SU-DHL-6 (cell line): ENCODE data around the gene NYAP2.

ENCODE experiments used
- H2AFZ ChIP-seq: fragments of 200-600 bp; sonication (generic); 2 replicates; pipeline ENCODE4 v1.6.1; 2014; ENCODE audit warnings: low read depth, mild to moderate bottlenecking, moderate library complexity, mixed read lengths, antibody characterized with exemption, low read length; ENCODE audit not compliant: severe bottlenecking
- H3F3A ChIP-seq: fragments of 200-600 bp; shearing (Covaris generic); 2 replicates; pipeline ENCODE4 v1.6.0; 2016; ENCODE audit warnings: antibody characterized with exemption, mild to moderate bottlenecking; ENCODE audit not compliant: insufficient read depth
- H3K27ac ChIP-seq: fragments of 200-600 bp; sonication (generic); 2 replicates; pipeline ENCODE4 v1.5.1; 2016; ENCODE audit warnings: low read depth, mild to moderate bottlenecking, low read length, moderate library complexity, mixed read lengths
- H3K27me3 ChIP-seq: fragments of 200-600 bp; sonication (generic), shearing (Covaris generic); 2 replicates; pipeline ENCODE4 v1.6.0; 2014; ENCODE audit warnings: mild to moderate bottlenecking, low read length
- H3K36me3 ChIP-seq: fragments of 200-600 bp; sonication (generic); 2 replicates; pipeline ENCODE4 v1.6.1; 2014; ENCODE audit warnings: mild to moderate bottlenecking, low read length, mixed read lengths
- H3K4me2 ChIP-seq: fragments of 300-600, 200-600 bp; shearing (Covaris generic), sonication (generic); 2 replicates; pipeline ENCODE4 v1.6.0; 2014; ENCODE audit warnings: low read length, low read depth, mild to moderate bottlenecking; ENCODE audit not compliant: poor library complexity, severe bottlenecking
- H3K4me3 ChIP-seq: fragments of 200-600 bp; sonication (generic); 2 replicates; pipeline ENCODE4 v1.5.1; 2014; ENCODE audit warnings: antibody characterized with exemption, low read length, mild to moderate bottlenecking, mixed read lengths; ENCODE audit not compliant: insufficient read depth, poor library complexity, severe bottlenecking
- H3K79me2 ChIP-seq: fragments of 200-600 bp; sonication (generic); 2 replicates; pipeline ENCODE4 v1.6.1; 2014; ENCODE audit warnings: mild to moderate bottlenecking, low read length, moderate library complexity; ENCODE audit not compliant: insufficient read depth
- H3K9ac ChIP-seq: fragments of 200-600 bp; sonication (generic); 2 replicates; pipeline ENCODE4 v1.7.0; 2014; ENCODE audit warnings: mild to moderate bottlenecking, low read length
- H3K9me2 ChIP-seq: fragments of 200-600 bp; sonication (generic); replicated peaks from 2 replicates; pipeline ENCODE4 v1.6.1; 2014; ENCODE audit warnings: low read length; ENCODE audit not compliant: insufficient read depth
- H3K9me3 ChIP-seq: fragments of 200-600 bp; sonication (generic); 2 replicates; pipeline ENCODE4 v1.6.1; 2014; ENCODE audit warnings: low read length, mixed read lengths; ENCODE audit not compliant: insufficient read depth
- H4K20me1 ChIP-seq: fragments of 200-600 bp; sonication (generic); 2 replicates; pipeline ENCODE4 v1.6.1; 2014; ENCODE audit warnings: low read depth, mild to moderate bottlenecking, antibody characterized with exemption, low read length, moderate library complexity, mixed read lengths
- EZH2phosphoT487 ChIP-seq: fragments of 200-600 bp; sonication (generic), shearing (Covaris generic); conservative IDR thresholded peaks from 2 replicates; pipeline ENCODE4 v1.6.1; 2018; ENCODE audit warnings: mild to moderate bottlenecking, antibody characterized with exemption, low read length, moderate library complexity, mixed read lengths
- TF ChIP-seq, protein P1 (sequence below): fragments of 200-600 bp; sonication (generic); IDR thresholded peaks from one replicate; pipeline ENCODE4 v1.5.1; 2017; ENCODE audit warnings: antibody characterized with exemption, mild to moderate bottlenecking, low read length, moderate library complexity; ENCODE audit not compliant: insufficient read depth, poor library complexity, severe bottlenecking

NYAP2 gene

DNA sequence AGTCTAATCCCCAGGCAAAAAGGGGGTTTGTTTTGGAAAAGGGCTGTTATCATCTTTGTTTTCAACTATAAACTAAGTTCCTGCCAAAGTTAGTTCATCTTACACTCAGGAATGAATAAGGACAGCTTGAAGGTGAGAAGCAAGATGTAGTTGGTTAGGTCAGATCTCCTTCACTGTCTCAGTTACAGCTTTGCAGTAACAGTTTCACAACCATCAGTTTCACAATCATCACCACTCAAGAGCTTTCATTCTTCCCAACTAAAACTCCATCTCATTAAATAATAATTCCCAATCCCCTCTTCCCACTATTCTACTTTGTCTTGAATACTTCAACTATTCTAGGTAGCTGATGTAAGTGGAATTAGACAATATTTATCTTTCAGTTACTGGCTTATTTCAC is 200.9 kb downstream of the NYAP2 start:
- Histone ChIP-seq H3K4me2 (no peak overlapping the region), H3K4me3 (no peak overlapping the region), H3K9ac (no peak overlapping the region), H3K9me3 (no peaks in the 10 kb centered on the region), H3K36me3 (no peaks in the 10 kb centered on the region), H4K20me1 (no peaks in the 10 kb centered on the region), H3K27me3 (no peaks in the 10 kb centered on the region), H3K79me2 (no peaks in the 10 kb centered on the region), H3F3A (no peaks in the 10 kb centered on the region), H2AFZ (no peak overlapping the region), H3K9me2 (no peaks in the 10 kb centered on the region), H3K27ac (no peak overlapping the region)
- TF ChIP-seq, protein P1, sequence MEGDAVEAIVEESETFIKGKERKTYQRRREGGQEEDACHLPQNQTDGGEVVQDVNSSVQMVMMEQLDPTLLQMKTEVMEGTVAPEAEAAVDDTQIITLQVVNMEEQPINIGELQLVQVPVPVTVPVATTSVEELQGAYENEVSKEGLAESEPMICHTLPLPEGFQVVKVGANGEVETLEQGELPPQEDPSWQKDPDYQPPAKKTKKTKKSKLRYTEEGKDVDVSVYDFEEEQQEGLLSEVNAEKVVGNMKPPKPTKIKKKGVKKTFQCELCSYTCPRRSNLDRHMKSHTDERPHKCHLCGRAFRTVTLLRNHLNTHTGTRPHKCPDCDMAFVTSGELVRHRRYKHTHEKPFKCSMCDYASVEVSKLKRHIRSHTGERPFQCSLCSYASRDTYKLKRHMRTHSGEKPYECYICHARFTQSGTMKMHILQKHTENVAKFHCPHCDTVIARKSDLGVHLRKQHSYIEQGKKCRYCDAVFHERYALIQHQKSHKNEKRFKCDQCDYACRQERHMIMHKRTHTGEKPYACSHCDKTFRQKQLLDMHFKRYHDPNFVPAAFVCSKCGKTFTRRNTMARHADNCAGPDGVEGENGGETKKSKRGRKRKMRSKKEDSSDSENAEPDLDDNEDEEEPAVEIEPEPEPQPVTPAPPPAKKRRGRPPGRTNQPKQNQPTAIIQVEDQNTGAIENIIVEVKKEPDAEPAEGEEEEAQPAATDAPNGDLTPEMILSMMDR = no peak
- no peak for TF ChIP-seq EZH2phosphoT487

DNA sequence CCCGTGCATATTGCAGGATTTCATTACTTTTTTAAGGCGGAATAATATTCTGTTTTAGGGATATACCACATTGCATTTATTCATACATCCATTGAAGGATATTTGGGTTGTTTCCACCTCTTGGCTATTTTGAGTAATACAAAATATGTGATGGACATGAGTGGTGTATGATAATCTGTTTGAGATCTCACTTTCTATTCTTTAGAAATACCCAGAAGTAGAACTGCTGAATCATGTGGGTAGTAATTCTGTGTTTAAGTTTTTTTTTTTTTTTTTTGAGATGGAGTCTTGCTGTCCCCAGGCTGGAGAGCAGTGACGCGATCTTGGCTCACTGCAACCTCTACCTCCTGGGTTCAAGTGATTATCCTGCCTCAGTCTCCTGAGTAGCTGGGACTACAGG is 201.4 kb downstream of the NYAP2 start:
- no peak overlapping the region for H3K4me3 ChIP-seq
- no peaks in the 10 kb centered on the region for H3F3A ChIP-seq
- H3K36me3 ChIP-seq = no peaks in the 10 kb centered on the region
- no peak overlapping the region for H2AFZ ChIP-seq
- no peak overlapping the region for H3K9ac ChIP-seq
- no peaks in the 10 kb centered on the region for H3K9me2 ChIP-seq
- no peaks in the 10 kb centered on the region for H3K79me2 ChIP-seq
- H3K9me3 ChIP-seq = no peaks in the 10 kb centered on the region
- TF ChIP-seq, protein P1 = no peak
- TF ChIP-seq EZH2phosphoT487 = no peak
- H3K27me3 ChIP-seq = no peaks in the 10 kb centered on the region
- no peak overlapping the region for H3K27ac ChIP-seq
- H3K4me2 ChIP-seq = no peak overlapping the region
- no peaks in the 10 kb centered on the region for H4K20me1 ChIP-seq

DNA sequence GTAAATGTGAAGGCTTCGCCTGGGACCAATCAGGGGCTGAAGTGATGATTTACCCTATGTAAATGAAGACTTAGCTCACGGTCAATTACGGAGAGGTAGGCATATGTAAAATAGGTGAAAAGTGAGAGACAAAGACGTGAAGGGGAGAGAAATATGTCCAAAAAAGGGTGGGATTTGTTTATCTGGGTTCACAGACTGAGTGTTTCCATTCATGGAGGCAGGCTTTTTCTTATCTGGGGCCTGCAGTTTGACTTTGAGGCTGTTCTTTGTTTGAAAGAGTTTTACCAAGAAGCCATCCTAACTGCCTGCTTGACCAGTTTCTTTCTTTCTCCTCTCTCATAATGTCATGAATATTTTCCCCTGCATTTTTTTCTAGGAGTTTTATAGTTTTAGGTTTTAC is 202.7 kb downstream of the NYAP2 start:
- Histone ChIP-seq H3F3A (no peaks in the 10 kb centered on the region), H3K9me3 (no peaks in the 10 kb centered on the region), H3K27ac (no peak overlapping the region), H3K9me2 (no peaks in the 10 kb centered on the region), H3K4me3 (no peak overlapping the region), H3K36me3 (no peaks in the 10 kb centered on the region), H3K9ac (no peak overlapping the region), H4K20me1 (no peaks in the 10 kb centered on the region), H3K4me2 (no peak overlapping the region), H2AFZ (no peak overlapping the region), H3K79me2 (no peaks in the 10 kb centered on the region), H3K27me3 (no peaks in the 10 kb centered on the region)
- TF ChIP-seq, protein P1 = no peak
- no peak for TF ChIP-seq EZH2phosphoT487
